ENCODE data around the gene SETDB1.

The SETDB1 gene

GRCh38 chr1:150976401-150976821, 50.2 kb downstream of the SETDB1 start:
- no peak for DNase-seq (ENCODE audit: low read depth in 2 of 2)

GRCh38 chr1:150976879-150977694, 50.9 kb downstream of the SETDB1 start:
- peak; percentile 58 to 59 for DNase-seq (ENCODE audit: low read depth in 2 of 2)

- peak; percentile 72 to 90 for DNase-seq (ENCODE audit: low read depth in 2 of 2)
Measured at GRCh38 chr1:150979092-150980056, 53.2 kb downstream of the SETDB1 start.

- no peak for DNase-seq (ENCODE audit: low read depth in 2 of 2)
Measured at GRCh38 chr1:150981177-150981804, 55.1 kb downstream of the SETDB1 start.

GRCh38 chr1:150981805-150982712, 55.9 kb downstream of the SETDB1 start, which contains the start of gene ANXA9:
ANXA9 (plus strand) TSS chr1:150982292; CDS start chr1:150983106, 814 bp downstream.
- no peak for DNase-seq (ENCODE audit: low read depth in 2 of 2)

- no peak for DNase-seq (ENCODE audit: low read depth in 2 of 2)
Measured at GRCh38 chr1:150985179-150985825, 59.1 kb downstream of the SETDB1 start.

GRCh38 chr1:150987924-150988323, 61.8 kb downstream of the SETDB1 start:
- DNase-seq (ENCODE audit: low read depth in 2 of 2), result no peak

GRCh38 chr1:150992626-150993025, 66.5 kb downstream of the SETDB1 start:
- DNase-seq (ENCODE audit: low read depth in 2 of 2), result no peak

GRCh38 chr1:150994248-150994647, 68.1 kb downstream of the SETDB1 start:
- DNase-seq (ENCODE audit: low read depth in 2 of 2), result no peak

- DNase-seq (ENCODE audit: low read depth in 2 of 2), result no peak
Measured at GRCh38 chr1:150995460-150995859, 69.3 kb downstream of the SETDB1 start.

GRCh38 chr1:150995896-150996295, 69.7 kb downstream of the SETDB1 start:
- no peak for DNase-seq (ENCODE audit: low read depth in 2 of 2)

- DNase-seq (ENCODE audit: low read depth in 2 of 2), result no peak
Measured at GRCh38 chr1:150997126-150997872, 71.1 kb downstream of the SETDB1 start.

GRCh38 chr1:150997949-150998348, 71.8 kb downstream of the SETDB1 start:
- DNase-seq (ENCODE audit: low read depth in 2 of 2), result no peak

GRCh38 chr1:150999051-150999674, 73.0 kb downstream of the SETDB1 start:
- DNase-seq (ENCODE audit: low read depth in 2 of 2), result no peak

- no peak for DNase-seq (ENCODE audit: low read depth in 2 of 2)
Measured at GRCh38 chr1:150999926-151000325, 73.8 kb downstream of the SETDB1 start.

GRCh38 chr1:151000408-151000807, 74.2 kb downstream of the SETDB1 start:
- no peak for DNase-seq (ENCODE audit: low read depth in 2 of 2)

- DNase-seq (ENCODE audit: low read depth in 2 of 2), result no peak
Measured at GRCh38 chr1:151001602-151002001, 75.4 kb downstream of the SETDB1 start.

GRCh38 chr1:151002051-151002450, 75.9 kb downstream of the SETDB1 start:
- no peak for DNase-seq (ENCODE audit: low read depth in 2 of 2)

- DNase-seq (ENCODE audit: low read depth in 2 of 2), result no peak
Measured at GRCh38 chr1:151002611-151003010, 76.4 kb downstream of the SETDB1 start.
